Measurements from ENCODE around the gene PPP1R27. TPM values are rescaled to one million over a fixed set of nuclear protein-coding genes. Genes with fewer than 3 reads are reported as not detected.

Gene PPP1R27
- total RNA-seq, 1 donor from 2014 or later: 0.17 TPM

DNA sequence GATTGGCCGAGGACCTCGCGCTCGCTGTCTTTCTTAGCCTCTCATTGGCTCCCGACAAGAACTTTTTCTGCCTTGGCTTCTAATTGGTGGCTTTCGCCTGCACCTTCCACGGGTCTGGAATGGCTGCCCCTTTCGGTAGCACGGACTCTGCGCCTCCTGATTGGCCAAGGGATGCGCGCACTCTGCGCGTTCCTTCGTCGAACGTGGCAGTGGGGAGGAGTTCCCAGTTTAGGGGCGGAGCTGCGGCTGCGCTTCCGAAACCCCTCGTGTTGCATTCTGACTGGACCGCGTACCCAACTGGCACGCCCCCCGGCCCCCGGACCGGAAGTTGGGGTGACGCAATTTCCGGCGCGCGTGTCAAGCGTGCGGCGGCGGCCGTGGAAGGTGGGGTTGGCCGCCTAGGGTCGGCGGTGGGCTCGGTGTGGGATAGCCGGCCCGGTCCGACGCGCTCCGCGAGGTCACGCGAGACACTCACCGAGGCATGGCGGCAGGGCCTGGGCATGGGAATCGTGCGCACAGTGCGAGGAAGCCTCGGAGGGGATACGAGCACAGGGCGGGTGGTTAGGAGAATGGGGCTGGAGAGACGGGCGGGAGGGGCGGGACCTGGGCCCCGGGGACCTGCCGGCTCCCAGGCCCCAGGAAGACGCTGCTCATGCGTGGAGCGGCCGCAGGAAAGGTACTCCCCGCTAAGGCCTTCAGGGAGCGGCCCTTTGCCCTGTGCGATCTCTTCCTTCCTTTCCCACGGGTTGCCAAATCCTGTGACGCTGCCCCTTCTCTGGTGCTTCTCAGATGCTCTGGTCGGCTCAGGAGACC is 26.1 kb upstream of the PPP1R27 start:
- DNase-seq (ENCODE audit: low read depth): peak; percentile 100
- H3K4me3 ChIP-seq (ENCODE audit: low read depth, low read length): peak overlapping the region; percentile 77
- TF ChIP-seq, protein P1, sequence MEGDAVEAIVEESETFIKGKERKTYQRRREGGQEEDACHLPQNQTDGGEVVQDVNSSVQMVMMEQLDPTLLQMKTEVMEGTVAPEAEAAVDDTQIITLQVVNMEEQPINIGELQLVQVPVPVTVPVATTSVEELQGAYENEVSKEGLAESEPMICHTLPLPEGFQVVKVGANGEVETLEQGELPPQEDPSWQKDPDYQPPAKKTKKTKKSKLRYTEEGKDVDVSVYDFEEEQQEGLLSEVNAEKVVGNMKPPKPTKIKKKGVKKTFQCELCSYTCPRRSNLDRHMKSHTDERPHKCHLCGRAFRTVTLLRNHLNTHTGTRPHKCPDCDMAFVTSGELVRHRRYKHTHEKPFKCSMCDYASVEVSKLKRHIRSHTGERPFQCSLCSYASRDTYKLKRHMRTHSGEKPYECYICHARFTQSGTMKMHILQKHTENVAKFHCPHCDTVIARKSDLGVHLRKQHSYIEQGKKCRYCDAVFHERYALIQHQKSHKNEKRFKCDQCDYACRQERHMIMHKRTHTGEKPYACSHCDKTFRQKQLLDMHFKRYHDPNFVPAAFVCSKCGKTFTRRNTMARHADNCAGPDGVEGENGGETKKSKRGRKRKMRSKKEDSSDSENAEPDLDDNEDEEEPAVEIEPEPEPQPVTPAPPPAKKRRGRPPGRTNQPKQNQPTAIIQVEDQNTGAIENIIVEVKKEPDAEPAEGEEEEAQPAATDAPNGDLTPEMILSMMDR (conservative IDR thresholded peaks at IDR 0.05; ENCODE audit: low read depth, low read length): no peak

DNA sequence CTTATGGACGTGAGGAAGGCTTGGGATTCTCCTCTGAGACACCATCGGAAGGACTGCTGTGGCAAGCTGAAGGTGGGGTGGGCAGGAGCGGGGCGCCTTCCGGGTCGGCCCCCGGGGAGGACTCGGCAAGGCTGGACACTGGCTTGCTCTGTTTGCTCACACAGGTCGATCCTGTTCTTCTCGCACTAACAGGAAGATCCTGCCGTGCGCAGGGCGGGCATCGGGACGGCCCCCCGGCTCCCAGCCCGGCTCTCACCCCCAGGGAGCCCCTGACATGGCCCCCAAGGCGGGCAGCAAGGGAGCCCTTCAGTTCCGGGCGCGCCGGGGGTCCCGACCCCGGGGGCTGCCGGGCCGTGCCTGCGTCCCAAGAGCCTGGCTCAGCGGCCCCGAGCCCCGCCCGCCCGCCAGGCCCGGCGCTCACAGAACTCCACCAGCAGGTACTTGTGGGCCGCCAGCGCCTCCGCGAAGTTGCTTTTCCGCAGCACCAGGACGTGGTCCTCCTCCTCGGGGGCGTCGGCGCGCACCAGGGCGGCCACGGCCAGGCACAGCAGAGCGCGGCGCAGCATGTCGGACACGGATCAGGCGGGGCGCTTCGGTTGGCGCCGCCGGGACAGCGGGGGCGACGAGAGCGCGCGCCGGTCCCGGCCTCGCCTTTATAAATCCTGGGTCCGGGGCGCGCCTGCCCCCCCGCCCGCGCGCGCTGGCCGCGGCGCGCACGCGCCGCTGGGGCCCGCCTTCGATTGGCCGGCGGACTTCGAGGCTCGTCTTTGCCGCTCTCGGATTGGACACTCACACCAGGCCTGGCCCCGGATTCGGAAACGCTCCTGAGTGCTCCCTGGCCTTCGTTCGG is 25.3 kb upstream of the PPP1R27 start, which contains the start of gene P4HB:
P4HB (minus strand) TSS at position 630 of the 850 bp plus-strand sequence; CDS start at position 566, 64 bp downstream.
- DNase-seq (ENCODE audit: low read depth): no peak
- TF ChIP-seq, protein P1 (conservative IDR thresholded peaks at IDR 0.05; ENCODE audit: low read depth, low read length): no peak
- peak within 1 kb of the TSS; percentile 93 for H3K4me3 ChIP-seq (ENCODE audit: low read depth, low read length)

DNA sequence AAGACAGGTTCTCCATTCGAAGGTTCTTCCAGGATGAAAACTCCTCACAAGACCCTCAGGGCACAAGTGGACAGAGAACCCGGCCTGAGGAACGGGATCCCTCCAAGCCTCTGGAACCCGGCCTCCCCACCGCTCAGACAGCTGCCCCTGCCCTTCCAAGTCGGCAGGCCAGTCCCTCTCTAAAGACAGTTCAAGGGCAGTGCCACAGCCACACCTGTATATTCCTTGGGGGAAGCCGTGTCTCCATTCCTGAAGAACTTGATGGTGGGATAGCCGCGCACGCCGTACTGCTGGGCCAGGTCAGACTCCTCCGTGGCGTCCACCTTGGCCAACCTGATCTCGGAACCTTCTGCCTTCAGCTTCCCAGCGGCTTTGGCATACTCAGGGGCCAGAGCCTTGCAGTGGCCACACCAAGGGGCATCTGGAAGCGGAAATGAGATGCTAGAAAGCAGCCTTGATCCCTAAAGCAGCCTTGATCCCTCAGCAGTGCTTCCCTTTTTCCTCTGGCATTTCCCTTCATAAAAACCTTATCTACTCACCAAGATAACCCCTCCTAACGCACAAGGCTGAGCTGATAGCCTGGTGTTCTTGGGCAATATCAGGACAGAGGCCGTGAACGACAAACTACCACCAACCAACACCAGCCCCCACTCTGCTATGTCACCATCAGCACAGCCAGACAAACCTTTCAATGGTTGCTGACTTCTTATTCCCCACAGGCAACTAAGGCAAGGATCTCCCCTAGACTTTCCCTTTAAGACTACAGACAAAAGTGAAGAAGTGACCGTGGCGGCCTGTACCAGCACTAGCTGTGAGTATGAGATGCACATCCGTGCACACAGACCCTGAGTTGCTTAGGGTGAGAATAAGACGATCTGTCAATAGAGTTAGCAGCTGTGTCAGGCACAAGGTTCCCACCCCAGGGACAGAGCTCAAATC is 24.4 kb upstream of the PPP1R27 start:
- TF ChIP-seq, protein P1 (conservative IDR thresholded peaks at IDR 0.05; ENCODE audit: low read depth, low read length): no peak
- DNase-seq (ENCODE audit: low read depth): no peak
- peak overlapping the region; percentile 93 for H3K4me3 ChIP-seq (ENCODE audit: low read depth, low read length)

DNA sequence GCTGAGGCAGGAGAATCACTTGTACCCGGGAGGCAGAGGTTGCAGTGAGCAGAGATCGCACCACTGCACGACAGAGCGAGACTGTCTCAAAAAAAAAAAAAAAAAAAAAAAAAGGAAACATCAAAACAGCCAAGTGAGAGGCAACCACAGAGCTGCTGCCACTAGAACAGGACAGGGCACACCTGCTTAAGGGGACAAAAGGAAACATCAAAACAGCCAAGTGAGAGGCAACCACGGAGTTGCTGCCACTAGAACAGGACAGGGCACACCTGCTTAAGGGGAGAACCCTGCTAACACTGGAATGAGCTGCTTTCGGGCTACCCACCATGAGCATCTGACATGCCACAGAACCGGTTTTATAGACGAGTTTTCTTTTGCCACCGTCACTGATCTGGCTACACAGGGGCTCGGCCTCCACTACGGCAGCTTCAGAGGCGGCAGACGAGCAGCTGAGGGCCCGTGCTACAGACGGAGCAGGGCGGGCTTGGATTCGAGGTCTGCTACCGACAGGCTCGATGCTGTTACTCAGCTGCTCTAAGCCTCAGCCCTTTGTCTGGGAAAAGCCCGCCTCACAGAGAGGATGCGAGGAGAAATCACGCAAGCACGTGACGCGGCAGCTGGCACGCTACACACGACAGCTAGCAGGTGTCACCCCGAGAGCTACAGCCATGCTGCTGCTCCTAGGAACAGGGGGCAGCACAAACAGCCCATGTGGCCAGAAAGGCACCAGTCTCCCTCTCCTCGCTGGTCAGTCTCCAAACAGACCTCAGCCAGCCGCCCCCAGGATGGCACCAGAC is 23.5 kb upstream of the PPP1R27 start:
- no peak for DNase-seq (ENCODE audit: low read depth)
- peak overlapping the region; percentile 93 for H3K4me3 ChIP-seq (ENCODE audit: low read depth, low read length)
- TF ChIP-seq, protein P1 (conservative IDR thresholded peaks at IDR 0.05; ENCODE audit: low read depth, low read length): no peak

DNA sequence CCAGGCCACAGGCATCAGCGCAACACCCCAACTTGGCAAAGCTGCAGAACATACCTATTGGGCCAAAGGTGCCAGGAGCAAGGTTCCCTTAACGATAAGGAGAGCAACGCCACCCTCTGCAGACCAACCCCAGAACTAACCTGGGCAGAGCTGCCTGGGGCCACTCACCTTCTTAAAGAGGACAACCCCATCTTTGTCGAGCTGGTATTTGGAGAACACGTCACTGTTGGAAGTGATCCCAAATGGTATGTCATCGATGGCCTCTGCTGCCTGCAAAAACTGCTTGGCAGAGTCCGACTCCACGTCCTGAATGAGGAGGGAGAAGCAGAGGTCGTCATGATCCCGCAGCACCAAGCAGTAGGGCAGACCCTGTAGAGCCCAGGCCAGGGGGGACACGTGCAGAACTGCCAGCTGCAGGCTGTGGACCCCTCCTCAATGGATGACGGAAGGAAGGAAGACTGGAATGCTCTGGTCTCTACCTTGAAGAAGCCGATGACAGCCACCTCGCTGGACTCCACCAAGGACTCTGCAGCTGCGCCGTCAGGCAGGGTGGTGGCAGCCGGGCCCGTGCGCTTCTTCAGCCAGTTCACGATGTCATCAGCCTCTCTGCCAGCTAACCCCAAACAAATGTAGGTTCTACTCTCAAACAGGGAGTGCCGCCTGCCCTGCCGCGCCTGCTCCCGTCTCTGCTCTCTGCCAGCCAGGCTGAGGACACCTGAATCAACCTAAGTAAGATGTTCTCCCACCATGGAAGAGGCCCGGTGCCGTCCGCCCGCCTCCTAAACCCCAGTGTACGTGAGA is 20.3 kb upstream of the PPP1R27 start:
- TF ChIP-seq, protein P1 (conservative IDR thresholded peaks at IDR 0.05; ENCODE audit: low read depth, low read length): no peak
- no peak for DNase-seq (ENCODE audit: low read depth)
- no peak overlapping the region for H3K4me3 ChIP-seq (ENCODE audit: low read depth, low read length)
